ENCODE measurements around the gene FIBCD1.
"Not testable (repeated sequence)": the region's sequence is repeated elsewhere in the genome, so short reads cannot be mapped to it uniquely, and the experiment has no call there.

FIBCD1 gene

GRCh38 chr9:130921989-130922892, 16.8 kb downstream of the FIBCD1 start:
- no peak for DNase-seq (ENCODE audit: low read depth)

- DNase-seq (ENCODE audit: low read depth), result no peak
These were observed 17.6 kb downstream of the FIBCD1 start for GRCh38 chr9:130921300-130921988.

- DNase-seq (ENCODE audit: low read depth), result no peak
These were observed 18.2 kb downstream of the FIBCD1 start for GRCh38 chr9:130920762-130921299.

- DNase-seq (ENCODE audit: low read depth), result no peak
These were observed 18.8 kb downstream of the FIBCD1 start for GRCh38 chr9:130920233-130920632.

GRCh38 chr9:130919559-130920145, 19.4 kb downstream of the FIBCD1 start:
- DNase-seq (ENCODE audit: low read depth), result no peak

GRCh38 chr9:130918826-130919558, 20.1 kb downstream of the FIBCD1 start:
- no peak for DNase-seq (ENCODE audit: low read depth)

GRCh38 chr9:130918101-130918825, 20.8 kb downstream of the FIBCD1 start:
- no peak for DNase-seq (ENCODE audit: low read depth)

GRCh38 chr9:130917168-130917960, 21.7 kb downstream of the FIBCD1 start:
- DNase-seq (ENCODE audit: low read depth), result no peak

GRCh38 chr9:130915096-130915447, 24.0 kb downstream of the FIBCD1 start:
- DNase-seq (ENCODE audit: low read depth), result no peak

GRCh38 chr9:130914417-130915095, 24.5 kb downstream of the FIBCD1 start:
- no peak for DNase-seq (ENCODE audit: low read depth)

- no peak for DNase-seq (ENCODE audit: low read depth)
These were observed 25.2 kb downstream of the FIBCD1 start for GRCh38 chr9:130913599-130914416.

GRCh38 chr9:130912932-130913598, 26.0 kb downstream of the FIBCD1 start:
- DNase-seq (ENCODE audit: low read depth), result no peak

GRCh38 chr9:130911254-130912049, 27.6 kb downstream of the FIBCD1 start:
- no peak for DNase-seq (ENCODE audit: low read depth)

GRCh38 chr9:130910670-130911069, 28.4 kb downstream of the FIBCD1 start:
- DNase-seq (ENCODE audit: low read depth), result not testable (repeated sequence)

GRCh38 chr9:130910041-130910440, 29.0 kb downstream of the FIBCD1 start:
- not testable (repeated sequence) for DNase-seq (ENCODE audit: low read depth)

- no peak for DNase-seq (ENCODE audit: low read depth)
These were observed 30.1 kb downstream of the FIBCD1 start for GRCh38 chr9:130908878-130909355.

- DNase-seq (ENCODE audit: low read depth), result no peak
These were observed 30.7 kb downstream of the FIBCD1 start for GRCh38 chr9:130908146-130908877.

All from activated T-cell treated with anti-CD3 and anti-CD28 coated beads for 1 hour (primary cell).